ENCODE data around the gene ISCA2.

GRCh38 chr14:74541225-74541624 lies 47.7 kb downstream of the ISCA2 start:
- TF ChIP-seq, protein P1, sequence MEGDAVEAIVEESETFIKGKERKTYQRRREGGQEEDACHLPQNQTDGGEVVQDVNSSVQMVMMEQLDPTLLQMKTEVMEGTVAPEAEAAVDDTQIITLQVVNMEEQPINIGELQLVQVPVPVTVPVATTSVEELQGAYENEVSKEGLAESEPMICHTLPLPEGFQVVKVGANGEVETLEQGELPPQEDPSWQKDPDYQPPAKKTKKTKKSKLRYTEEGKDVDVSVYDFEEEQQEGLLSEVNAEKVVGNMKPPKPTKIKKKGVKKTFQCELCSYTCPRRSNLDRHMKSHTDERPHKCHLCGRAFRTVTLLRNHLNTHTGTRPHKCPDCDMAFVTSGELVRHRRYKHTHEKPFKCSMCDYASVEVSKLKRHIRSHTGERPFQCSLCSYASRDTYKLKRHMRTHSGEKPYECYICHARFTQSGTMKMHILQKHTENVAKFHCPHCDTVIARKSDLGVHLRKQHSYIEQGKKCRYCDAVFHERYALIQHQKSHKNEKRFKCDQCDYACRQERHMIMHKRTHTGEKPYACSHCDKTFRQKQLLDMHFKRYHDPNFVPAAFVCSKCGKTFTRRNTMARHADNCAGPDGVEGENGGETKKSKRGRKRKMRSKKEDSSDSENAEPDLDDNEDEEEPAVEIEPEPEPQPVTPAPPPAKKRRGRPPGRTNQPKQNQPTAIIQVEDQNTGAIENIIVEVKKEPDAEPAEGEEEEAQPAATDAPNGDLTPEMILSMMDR (IDR thresholded peaks at IDR 0.05) = no peak
- no peak for TF ChIP-seq POLR2A (IDR thresholded peaks at IDR 0.05)

Data from thyroid gland (tissue), 4 donors.